Fibroblast of upper back skin (primary cell): ENCODE measurements around the gene EFNA3.
"Not testable (repeated sequence)": the region's sequence is repeated elsewhere in the genome, so short reads cannot be mapped to it uniquely, and the experiment has no call there.

ENCODE experiments used
- DNase-seq: peaks from one replicate; pipeline ENCODE4 v3.0.0-alpha.2; 2013

EFNA3 gene

GRCh38 chr1:155116113-155116764 is 37.6 kb downstream of the EFNA3 start:
- no peak for DNase-seq

DNA sequence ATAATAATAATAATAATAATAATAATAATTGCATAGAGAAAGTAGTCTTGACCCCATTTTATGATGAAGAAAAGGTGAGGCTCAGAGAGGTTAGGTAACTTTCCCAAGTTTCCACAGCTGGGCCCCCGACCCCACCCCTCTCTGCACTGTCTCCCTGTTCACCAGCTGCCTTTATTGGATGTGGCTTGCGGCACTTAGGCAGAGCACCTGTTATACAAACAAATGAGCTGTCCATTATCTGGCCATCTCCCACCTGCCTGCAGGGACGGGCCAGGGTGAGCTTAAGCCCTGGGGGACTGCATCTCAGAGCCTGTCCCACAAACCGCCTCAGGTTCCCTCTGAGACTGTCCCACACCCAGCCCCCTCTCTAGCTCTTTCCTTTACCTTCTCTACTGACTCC is 39.0 kb downstream of the EFNA3 start:
- DNase-seq = no peak

- DNase-seq = not testable (repeated sequence)
These were observed 39.5 kb downstream of the EFNA3 start for GRCh38 chr1:155118090-155118489.

DNA sequence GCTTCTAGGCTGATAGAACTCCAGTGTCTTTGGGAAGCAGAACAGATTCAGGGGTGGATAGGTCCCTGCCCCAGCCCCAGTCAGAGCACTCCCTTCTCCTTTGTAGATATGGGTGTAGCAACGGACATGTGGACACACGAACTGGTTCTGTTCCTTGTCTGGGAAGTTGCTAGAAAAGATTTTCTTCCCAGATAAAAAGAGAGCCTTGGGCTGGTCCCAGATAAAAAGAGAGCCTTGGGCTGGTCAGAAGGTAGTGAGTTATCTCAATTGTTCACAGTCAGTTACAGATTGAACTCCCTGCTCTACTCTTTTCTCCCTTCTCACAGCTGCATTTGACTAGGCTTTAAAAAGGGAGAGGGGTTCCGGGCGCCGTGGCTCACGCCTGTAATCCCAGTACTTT is 41.6 kb downstream of the EFNA3 start:
- no peak for DNase-seq

DNA sequence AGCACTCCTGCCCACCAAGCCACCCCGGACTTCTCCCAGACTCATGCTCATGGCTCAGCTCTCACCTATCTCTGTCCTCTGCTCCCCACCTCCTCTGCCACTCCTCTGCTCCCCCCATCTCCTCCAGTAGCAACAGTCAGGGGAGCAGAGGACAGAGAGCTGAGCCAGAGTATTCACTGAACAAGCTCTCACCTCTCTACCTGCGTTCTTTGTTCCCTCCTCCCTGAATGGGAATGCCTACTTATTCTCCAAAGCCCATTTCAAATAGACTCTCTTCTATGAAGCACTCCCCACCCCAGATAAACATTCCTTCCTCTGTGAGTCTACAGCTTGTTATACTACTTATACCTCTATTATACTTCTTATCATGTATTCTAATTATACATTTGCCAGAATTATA is 42.6 kb downstream of the EFNA3 start:
- DNase-seq = no peak

GRCh38 chr1:155122308-155122707 is 43.7 kb downstream of the EFNA3 start:
- DNase-seq = no peak

- DNase-seq = no peak
These were observed 45.2 kb downstream of the EFNA3 start for GRCh38 chr1:155123801-155124200.

- DNase-seq = peak; percentile 24
These were observed 46.1 kb downstream of the EFNA3 start for GRCh38 chr1:155124503-155125463.

GRCh38 chr1:155125511-155125945 is 46.9 kb downstream of the EFNA3 start:
- no peak for DNase-seq

- no peak for DNase-seq
These were observed 47.4 kb downstream of the EFNA3 start for GRCh38 chr1:155125946-155126555.

DNA sequence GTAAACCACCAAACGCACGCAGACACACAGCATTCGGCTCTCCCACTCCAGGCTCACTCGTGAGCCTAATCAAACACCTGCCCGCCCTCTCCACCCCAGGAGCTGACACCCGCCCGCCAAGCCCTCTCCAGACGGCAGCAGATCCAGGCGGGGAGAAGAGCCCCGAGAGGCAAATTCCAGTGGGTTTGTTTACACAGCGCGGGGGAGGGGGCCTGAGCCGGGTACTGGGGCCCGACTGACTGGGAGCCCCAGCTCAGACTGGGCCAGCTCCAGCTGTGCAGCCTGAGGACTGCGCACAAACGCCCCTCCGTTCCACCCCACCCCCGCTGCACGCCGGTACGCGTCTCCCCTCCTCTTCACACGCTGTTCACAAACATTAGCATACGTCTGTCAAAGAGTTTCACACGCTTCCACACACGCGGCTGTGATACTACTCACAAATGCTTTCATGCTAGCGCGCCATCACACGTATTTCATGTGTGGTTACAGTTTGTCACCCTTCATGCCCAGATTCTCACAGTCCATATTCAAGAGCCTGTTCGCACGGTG is 48.0 kb downstream of the EFNA3 start:
- DNase-seq = no peak

GRCh38 chr1:155127105-155127966 is 48.7 kb downstream of the EFNA3 start, which contains the start of gene EFNA1:
Gene EFNA1 (plus strand): TSS chr1:155127876. CDS start chr1:155127978, 102 bp downstream.
- peak; percentile 11 for DNase-seq

DNA sequence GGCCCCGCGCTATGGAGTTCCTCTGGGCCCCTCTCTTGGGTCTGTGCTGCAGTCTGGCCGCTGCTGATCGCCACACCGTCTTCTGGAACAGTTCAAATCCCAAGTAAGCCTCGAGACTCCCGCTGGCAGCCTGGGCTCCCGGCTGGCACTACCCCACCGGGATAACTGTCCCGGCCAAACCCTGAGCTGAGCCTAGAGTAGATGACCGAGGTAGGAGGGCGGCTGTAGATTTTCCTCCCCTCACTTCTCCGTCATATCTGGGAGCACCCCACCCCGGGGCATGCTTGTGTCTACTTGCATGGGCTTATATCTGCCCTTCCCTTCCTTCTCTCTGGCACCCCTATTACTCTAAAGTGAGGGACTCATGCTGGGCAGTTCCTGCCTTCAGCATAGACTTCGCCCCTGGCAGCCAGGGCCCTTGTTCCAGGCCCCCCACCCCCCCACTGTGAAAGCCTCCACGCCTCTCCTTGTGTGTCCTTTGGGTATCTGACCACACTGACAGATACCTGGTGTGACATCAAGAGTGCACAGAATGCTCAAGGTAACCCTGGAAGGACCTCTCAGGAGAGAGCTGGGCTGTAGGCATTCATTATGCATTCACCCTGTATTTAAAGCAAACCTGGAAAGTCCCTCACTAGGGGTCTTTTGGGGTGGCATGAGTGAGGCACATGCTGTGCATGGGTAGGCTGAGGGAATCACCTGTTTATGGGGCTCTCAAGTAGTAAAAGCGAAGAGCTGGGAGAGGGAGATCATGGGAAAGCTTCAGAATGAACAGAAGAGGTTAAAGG is 49.5 kb downstream of the EFNA3 start:
- no peak for DNase-seq

DNA sequence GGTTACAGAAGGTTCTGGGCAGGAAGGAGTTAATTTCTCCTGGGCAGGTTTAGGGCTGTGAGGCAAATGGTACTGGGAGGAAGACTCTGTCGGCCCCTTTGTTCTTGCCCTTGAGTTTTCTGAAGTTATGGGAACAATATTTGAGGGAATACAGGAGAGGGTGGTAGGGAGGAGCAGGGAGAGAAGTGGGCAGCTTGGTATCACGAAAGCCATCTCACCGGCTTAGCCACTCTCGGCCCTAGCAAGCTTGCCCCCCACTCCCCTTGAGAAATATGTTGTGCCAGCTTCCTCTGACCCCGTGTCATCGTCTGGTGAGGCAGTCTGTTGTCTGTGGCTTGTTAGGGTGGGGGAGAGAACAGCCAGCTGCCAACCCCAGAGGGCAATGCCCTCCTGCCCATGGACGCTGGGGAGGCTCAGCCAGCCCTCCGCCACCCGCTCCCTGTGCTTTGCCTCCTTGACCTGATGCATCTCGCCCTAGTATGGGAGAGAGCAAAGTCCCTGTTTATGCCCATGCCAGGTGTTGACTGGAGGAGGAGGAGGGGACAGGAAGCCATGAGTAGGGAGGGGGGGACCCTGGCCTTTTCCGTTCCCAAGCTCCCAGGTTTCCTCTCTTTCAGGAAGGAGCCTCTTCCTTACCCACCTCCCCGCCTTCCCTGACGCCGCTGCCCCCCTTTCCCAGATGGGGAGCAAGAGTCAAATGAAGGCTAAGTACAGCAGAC is 50.3 kb downstream of the EFNA3 start:
- no peak for DNase-seq

GRCh38 chr1:155130272-155131006 is 51.8 kb downstream of the EFNA3 start:
- no peak for DNase-seq

GRCh38 chr1:155131285-155131684 is 52.6 kb downstream of the EFNA3 start:
- no peak for DNase-seq

DNA sequence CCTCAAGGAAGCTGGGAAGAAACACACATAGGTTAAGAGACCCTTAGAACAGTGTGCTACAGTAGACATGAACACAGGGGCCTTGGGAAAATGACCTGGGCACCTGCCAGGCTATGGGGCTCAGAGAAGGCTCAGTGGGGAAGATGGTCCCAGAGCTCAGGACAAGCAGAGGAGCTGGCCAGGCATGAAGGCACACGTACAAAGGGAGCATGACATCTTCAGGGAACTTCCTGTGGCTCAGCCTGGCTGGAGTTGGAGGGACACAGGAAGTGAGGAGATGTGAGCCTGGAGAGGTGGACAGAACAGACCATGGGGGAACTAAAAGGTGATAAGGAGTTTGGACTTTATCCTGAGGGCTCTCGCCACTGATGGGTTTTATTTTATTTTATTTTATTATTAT is 53.2 kb downstream of the EFNA3 start:
- DNase-seq = no peak

DNA sequence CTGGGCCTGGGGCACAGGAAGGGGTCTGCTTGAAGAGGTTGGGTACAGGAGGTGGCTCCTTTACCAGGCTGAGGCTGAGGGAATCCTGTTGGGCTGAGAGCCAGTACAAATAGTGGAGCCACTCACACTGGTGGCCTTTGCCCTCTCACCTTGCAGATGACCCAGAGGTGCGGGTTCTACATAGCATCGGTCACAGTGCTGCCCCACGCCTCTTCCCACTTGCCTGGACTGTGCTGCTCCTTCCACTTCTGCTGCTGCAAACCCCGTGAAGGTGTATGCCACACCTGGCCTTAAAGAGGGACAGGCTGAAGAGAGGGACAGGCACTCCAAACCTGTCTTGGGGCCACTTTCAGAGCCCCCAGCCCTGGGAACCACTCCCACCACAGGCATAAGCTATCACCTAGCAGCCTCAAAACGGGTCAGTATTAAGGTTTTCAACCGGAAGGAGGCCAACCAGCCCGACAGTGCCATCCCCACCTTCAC is 55.2 kb downstream of the EFNA3 start:
- DNase-seq = no peak

DNA sequence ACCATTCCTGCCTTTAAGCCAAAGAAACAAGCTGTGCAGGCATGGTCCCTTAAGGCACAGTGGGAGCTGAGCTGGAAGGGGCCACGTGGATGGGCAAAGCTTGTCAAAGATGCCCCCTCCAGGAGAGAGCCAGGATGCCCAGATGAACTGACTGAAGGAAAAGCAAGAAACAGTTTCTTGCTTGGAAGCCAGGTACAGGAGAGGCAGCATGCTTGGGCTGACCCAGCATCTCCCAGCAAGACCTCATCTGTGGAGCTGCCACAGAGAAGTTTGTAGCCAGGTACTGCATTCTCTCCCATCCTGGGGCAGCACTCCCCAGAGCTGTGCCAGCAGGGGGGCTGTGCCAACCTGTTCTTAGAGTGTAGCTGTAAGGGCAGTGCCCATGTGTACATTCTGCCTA is 55.7 kb downstream of the EFNA3 start:
- no peak for DNase-seq

DNA sequence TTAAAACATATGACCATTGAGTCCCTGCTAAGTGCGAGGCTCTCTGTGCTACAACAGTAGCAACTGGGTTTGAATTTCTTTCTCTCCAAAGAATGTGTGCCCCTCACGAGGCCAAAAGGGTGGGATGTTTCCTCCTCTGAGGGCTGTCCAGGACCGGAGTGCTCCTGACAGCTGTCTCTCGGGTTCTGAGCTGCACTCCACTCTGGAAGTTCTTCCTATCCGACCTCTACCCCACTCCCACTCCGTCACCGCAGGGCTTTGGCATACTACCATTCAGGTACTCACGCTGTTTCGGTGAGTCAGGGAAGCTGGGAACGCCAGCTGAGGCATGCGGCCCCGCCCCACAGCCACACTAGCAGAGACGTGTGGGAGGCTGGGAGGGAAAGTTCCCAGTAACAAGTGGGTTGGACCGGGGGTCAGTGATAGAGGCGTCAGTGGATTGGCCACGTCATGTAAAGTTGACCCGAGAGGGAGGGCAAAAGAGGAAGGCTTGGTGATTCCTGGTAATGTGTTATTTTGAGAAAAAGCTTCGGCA is 56.3 kb downstream of the EFNA3 start:
- peak; percentile 92 for DNase-seq
